ENCODE measurements around the gene ARRB1.

DNA sequence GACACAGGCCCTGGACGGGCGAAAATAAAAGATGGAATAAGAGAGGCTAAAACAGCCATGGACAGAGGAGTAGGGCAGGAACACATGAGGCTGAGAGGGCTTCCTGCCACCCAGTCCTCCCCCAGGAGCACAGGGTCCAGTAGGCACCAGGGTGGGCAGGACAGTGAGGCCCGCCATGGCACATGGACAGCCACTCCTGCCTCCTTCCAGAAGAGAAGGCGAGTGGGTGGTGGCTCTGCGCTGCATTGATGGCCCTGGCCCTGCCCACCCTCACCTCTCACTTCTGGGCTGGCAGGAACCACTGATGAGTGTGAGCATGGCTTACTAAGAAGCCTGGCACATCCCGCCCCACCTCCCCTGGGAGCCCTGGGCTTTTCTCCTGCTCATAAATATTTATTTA lies 59.7 kb downstream of the ARRB1 start:
- TF ChIP-seq GATA2 (IDR thresholded peaks at IDR 0.05; ENCODE audit: low read depth, low read length), result no peak
- TF ChIP-seq GATA3 (IDR thresholded peaks at IDR 0.05; ENCODE audit: low read depth, low read length), result no peak

Data from SH-SY5Y (cell line).